ENCODE data around the gene TEX54.

The TEX54 gene

DNA sequence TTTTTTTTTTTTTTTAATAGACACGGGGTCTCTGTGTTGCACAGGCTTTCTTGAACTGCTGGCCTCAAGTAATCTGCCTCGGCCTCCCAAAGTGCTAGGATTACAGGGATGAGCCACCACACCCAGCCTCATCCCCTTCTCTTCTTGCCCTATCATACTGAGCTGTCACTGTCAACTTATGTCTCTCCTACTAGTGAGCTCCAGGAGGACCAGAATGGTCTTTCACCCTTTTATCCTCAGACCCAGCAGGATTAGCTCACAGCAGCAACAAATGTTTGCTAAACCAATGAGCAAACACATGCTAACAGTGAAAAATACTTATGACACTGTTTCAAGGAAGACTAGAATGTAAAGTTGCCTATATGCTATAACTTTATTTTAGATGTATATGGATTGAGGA, 21.0 kb downstream of the TEX54 start:
- H3K9me2 ChIP-seq (replicated peaks; ENCODE audit: insufficient read depth, low read length), result no peaks in the 10 kb centered on the region
- H3K27ac ChIP-seq (ENCODE audit: low read length), result no peak overlapping the region
- no peaks in the 10 kb centered on the region for H3K79me2 ChIP-seq (ENCODE audit: low read length)
- no peaks in the 10 kb centered on the region for H4K20me1 ChIP-seq (ENCODE audit: insufficient read depth, low read length)
- no peak overlapping the region for H2AFZ ChIP-seq (ENCODE audit: low read length)
- no peak overlapping the region for H3K4me2 ChIP-seq (ENCODE audit: low read depth, low read length)
- TF ChIP-seq, protein P1, sequence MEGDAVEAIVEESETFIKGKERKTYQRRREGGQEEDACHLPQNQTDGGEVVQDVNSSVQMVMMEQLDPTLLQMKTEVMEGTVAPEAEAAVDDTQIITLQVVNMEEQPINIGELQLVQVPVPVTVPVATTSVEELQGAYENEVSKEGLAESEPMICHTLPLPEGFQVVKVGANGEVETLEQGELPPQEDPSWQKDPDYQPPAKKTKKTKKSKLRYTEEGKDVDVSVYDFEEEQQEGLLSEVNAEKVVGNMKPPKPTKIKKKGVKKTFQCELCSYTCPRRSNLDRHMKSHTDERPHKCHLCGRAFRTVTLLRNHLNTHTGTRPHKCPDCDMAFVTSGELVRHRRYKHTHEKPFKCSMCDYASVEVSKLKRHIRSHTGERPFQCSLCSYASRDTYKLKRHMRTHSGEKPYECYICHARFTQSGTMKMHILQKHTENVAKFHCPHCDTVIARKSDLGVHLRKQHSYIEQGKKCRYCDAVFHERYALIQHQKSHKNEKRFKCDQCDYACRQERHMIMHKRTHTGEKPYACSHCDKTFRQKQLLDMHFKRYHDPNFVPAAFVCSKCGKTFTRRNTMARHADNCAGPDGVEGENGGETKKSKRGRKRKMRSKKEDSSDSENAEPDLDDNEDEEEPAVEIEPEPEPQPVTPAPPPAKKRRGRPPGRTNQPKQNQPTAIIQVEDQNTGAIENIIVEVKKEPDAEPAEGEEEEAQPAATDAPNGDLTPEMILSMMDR (IDR thresholded peaks at IDR 0.05; ENCODE audit: low read length), result no peak
- TF ChIP-seq EZH2 (optimal IDR thresholded peaks at IDR 0.05; ENCODE audit: low read depth, low read length) (no peak), EZH2phosphoT487 (IDR thresholded peaks at IDR 0.05; ENCODE audit: low read length) (no peak)
- peaks cover 16% of the 10 kb centered on the region for H3F3A ChIP-seq (ENCODE audit: insufficient read depth, low read length)
- H3K27me3 ChIP-seq (replicated peaks; ENCODE audit: insufficient read depth, low read length), result no peaks in the 10 kb centered on the region
- no peaks in the 10 kb centered on the region for H3K36me3 ChIP-seq (replicated peaks; ENCODE audit: insufficient read depth, low read length)
- no peak overlapping the region for H3K4me3 ChIP-seq (ENCODE audit: low read length)
- no peaks in the 10 kb centered on the region for H3K9me3 ChIP-seq (replicated peaks; ENCODE audit: insufficient read depth, low read length)
- H3K4me1 ChIP-seq (ENCODE audit: low read length), result peaks cover 20% of the 10 kb centered on the region
- H3K9ac ChIP-seq (ENCODE audit: low read length), result no peak overlapping the region
- DNase-seq, result no peak

DNA sequence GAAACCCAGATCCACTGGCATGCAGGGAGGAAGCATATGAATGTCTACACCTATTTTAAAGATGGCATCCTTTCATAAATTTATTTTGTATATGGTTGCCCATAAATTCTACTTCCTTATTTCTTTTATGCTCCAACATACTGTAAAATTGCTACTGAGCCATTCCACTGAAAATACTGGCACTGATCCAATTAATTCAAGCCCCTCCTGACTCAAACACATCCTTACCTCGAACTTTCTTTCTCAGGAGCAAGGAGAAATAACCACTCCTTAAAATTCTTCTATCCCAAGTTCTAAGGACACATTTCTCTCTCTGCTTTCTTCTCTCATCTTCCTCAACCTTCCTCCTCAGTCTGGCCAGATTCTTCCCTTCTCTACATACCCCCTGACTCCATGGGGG, 21.9 kb downstream of the TEX54 start:
- H3F3A ChIP-seq (ENCODE audit: insufficient read depth, low read length), result peaks cover 20% of the 10 kb centered on the region

DNA sequence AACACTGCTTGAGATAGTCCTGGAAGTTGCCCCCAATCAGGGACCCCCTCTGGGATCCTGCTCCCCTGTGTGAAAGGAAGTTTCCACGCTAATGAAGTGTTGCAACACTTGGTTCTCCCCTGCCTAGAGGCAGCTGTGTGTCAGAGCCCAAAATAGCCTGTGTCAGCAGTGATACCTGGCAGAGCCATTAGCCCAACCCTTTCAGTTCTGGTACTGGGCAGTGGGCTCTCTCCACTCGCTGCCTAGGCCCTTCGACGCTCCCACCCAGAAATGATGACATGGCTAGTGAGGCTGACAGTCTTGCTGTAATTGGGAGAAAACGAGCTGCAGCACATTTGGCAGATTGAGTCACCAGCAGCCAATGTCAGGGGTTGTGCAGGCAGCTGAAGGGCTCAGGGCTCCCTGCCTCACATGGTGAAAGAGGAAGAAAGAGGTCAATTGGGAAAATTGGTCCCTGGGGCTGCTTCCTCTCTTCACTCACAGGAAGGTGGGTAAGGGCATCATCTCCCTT, 26.0 kb downstream of the TEX54 start:
- H3K27me3 ChIP-seq (replicated peaks; ENCODE audit: insufficient read depth, low read length), result no peaks in the 10 kb centered on the region
- no peaks in the 10 kb centered on the region for H3K9me3 ChIP-seq (replicated peaks; ENCODE audit: insufficient read depth, low read length)
- H3K4me3 ChIP-seq (ENCODE audit: low read length), result peak overlapping the region; percentile 70
- H3K79me2 ChIP-seq (ENCODE audit: low read length), result peaks cover 29% of the 10 kb centered on the region
- H3K36me3 ChIP-seq (replicated peaks; ENCODE audit: insufficient read depth, low read length), result peaks cover 8% of the 10 kb centered on the region
- H4K20me1 ChIP-seq (ENCODE audit: insufficient read depth, low read length), result no peaks in the 10 kb centered on the region
- H3F3A ChIP-seq (ENCODE audit: insufficient read depth, low read length), result peaks cover 23% of the 10 kb centered on the region
- H3K4me2 ChIP-seq (ENCODE audit: low read depth, low read length), result peak overlapping the region; percentile 99
- peak overlapping the region; percentile 91; the same call in 1 of the 2 replicates for H2AFZ ChIP-seq (ENCODE audit: low read length)
- peaks cover 35% of the 10 kb centered on the region for H3K4me1 ChIP-seq (ENCODE audit: low read length)
- peak overlapping the region; percentile 84 for H3K9ac ChIP-seq (ENCODE audit: low read length)
- H3K9me2 ChIP-seq (replicated peaks; ENCODE audit: insufficient read depth, low read length), result no peaks in the 10 kb centered on the region
- peak overlapping the region; percentile 89 for H3K27ac ChIP-seq (ENCODE audit: low read length)
- peak; percentile 61 for DNase-seq
- TF ChIP-seq EZH2 (optimal IDR thresholded peaks at IDR 0.05; ENCODE audit: low read depth, low read length) (no peak), EZH2phosphoT487 (IDR thresholded peaks at IDR 0.05; ENCODE audit: low read length) (no peak)
- TF ChIP-seq, protein P1 (IDR thresholded peaks at IDR 0.05; ENCODE audit: low read length), result no peak

More for the DNA sequence above, 21.9 kb downstream of the TEX54 start:
- H3K9me2 ChIP-seq (replicated peaks; ENCODE audit: insufficient read depth, low read length), result no peaks in the 10 kb centered on the region
- no peak overlapping the region for H3K4me3 ChIP-seq (ENCODE audit: low read length)
- H3K4me1 ChIP-seq (ENCODE audit: low read length), result peaks cover 27% of the 10 kb centered on the region
- DNase-seq, result no peak
- H3K4me2 ChIP-seq (ENCODE audit: low read depth, low read length), result no peak overlapping the region
- H3K27me3 ChIP-seq (replicated peaks; ENCODE audit: insufficient read depth, low read length), result no peaks in the 10 kb centered on the region
- no peaks in the 10 kb centered on the region for H3K79me2 ChIP-seq (ENCODE audit: low read length)
- H3K9ac ChIP-seq (ENCODE audit: low read length), result no peak overlapping the region
- H3K36me3 ChIP-seq (replicated peaks; ENCODE audit: insufficient read depth, low read length), result no peaks in the 10 kb centered on the region
- H4K20me1 ChIP-seq (ENCODE audit: insufficient read depth, low read length), result no peaks in the 10 kb centered on the region
- TF ChIP-seq, protein P1 (IDR thresholded peaks at IDR 0.05; ENCODE audit: low read length), result no peak
- no peak for TF ChIP-seq EZH2phosphoT487 (IDR thresholded peaks at IDR 0.05; ENCODE audit: low read length)
- no peak for TF ChIP-seq EZH2 (optimal IDR thresholded peaks at IDR 0.05; ENCODE audit: low read depth, low read length)
- no peak overlapping the region for H2AFZ ChIP-seq (ENCODE audit: low read length)
- no peak overlapping the region for H3K27ac ChIP-seq (ENCODE audit: low read length)
- no peaks in the 10 kb centered on the region for H3K9me3 ChIP-seq (replicated peaks; ENCODE audit: insufficient read depth, low read length)
